ENCODE results near the gene PRR23A.

Gene PRR23A

GRCh38 chr3:138971766-138972320 lies 34.2 kb downstream of the PRR23A start:
- no peak for DNase-seq

GRCh38 chr3:138964923-138965322 lies 41.1 kb downstream of the PRR23A start:
- no peak for DNase-seq

GRCh38 chr3:138964264-138964663 lies 41.8 kb downstream of the PRR23A start:
- no peak for DNase-seq

DNA sequence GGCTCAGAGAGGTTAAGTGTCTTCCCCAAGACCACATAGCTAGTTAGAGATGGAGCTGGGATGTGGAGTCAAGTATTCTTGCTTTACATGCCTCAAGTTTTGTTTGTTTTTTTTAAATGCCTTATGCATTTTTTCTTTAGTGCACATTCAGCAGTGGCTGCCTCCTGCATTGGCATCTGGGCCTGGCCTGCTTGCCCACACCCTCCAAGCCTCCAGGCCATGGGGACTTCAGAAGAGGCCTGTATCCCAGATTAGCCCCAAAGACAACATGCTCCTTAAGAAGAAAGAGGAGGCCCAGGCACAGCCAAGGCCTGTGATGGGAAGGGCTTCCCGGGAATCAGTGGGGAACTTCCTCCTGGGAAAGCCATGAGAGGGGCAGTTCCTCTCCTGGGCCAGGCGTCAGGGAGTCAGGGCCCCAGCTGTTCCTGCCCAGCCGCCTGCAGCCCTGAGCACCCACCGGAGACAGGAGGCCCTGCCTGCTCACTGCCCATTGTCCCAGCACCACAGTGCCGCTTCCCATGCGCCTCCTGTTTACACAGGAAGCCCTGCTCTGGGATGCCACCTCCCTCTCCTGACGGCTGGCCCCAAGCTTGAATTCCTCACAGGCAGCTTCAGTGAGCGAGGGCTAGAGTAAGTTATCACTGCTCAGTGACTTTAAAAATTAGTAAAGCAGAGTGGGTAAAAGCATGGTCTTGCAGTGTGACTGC lies 43.1 kb downstream of the PRR23A start:
- no peak for DNase-seq

- DNase-seq, result no peak
Observed at GRCh38 chr3:138960417-138960852, 45.6 kb downstream of the PRR23A start.
